ENCODE results near the gene ERBB4. TPM values are rescaled to one million over a fixed set of nuclear protein-coding genes. Genes with fewer than 3 reads are reported as not detected.

The ERBB4 gene
- total and polyA plus RNA-seq, 10 of the 15 experiments (the other 5 are each of a cell fraction or from before 2014, with no cell fraction given): under 0.01 to 0.23 (median 0.01) TPM; not detected in 4

DNA sequence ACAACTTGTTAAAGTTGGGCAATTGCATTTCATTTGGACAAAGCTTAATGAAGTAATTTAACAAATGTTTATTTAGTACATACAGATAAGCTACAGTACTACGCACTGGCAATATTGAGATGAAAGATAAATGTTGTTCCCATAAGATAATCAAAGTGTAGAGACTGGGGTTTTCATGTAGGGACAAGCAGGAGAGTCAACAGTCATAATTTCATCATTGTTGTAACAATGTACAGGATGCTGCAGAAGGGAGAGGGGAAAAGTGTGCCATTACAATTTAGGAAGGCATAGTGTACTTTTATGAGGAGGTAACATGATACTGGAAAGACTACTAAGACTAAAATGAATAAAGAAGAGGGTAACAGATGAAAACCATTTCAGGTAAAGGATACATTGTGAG is 441.6 kb downstream of the ERBB4 start:
- Histone ChIP-seq H3K27me3 (replicated peaks in 1 of 2; ENCODE audit: control insufficient read depth in 2 of 2, insufficient read depth in 2 of 2, low read length in 1 of 2) (no peaks in the 10 kb centered on the region), H3K9ac (ENCODE audit: control insufficient read depth, insufficient read depth, low read length) (no peak overlapping the region), H3K36me3 (ENCODE audit: control insufficient read depth in 2 of 2, insufficient read depth in 2 of 2, low read length in 1 of 2) (no peaks in the 10 kb centered on the region), H3K27ac (ENCODE audit: control insufficient read depth, insufficient read depth) (no peak overlapping the region), H3K4me3 (no peak overlapping the region), H3K4me1 (ENCODE audit: control insufficient read depth, insufficient read depth, low read length) (no peaks in the 10 kb centered on the region), H3K79me2 (ENCODE audit: control insufficient read depth, insufficient read depth, low read length) (no peaks in the 10 kb centered on the region), H3K4me2 (ENCODE audit: control insufficient read depth, insufficient read depth) (no peak overlapping the region), H2AFZ (ENCODE audit: control insufficient read depth, low read depth, low read length) (no peak overlapping the region), H4K20me1 (ENCODE audit: control insufficient read depth, insufficient read depth) (no peaks in the 10 kb centered on the region), H3K9me3 (replicated peaks; ENCODE audit: control insufficient read depth, insufficient read depth, low read length) (no peaks in the 10 kb centered on the region)
- CTCF ChIA-PET: interaction anchor here (1.0 kb wide), 1 partner anchor 92 kb away, joined by 3 read pairs; no protein-coding TSS in a partner anchor
- BruUV-seq (replicated peaks): no TSS peak
- WGBS (ENCODE audit: insufficient coverage, insufficient replicate concordance, low lambda C conversion rate, missing lambda C conversion rate): 4% methylated on average over 1 of the region's 1 CpG
- TF ChIP-seq SRF (IDR thresholded peaks at IDR 0.05; ENCODE audit: low read depth in 2 of 2, low read length in 2 of 2): no peak
- no peak for TF ChIP-seq YY1 (IDR thresholded peaks at IDR 0.05; ENCODE audit: low read depth, low read length)
- TF ChIP-seq FOXK2 (IDR thresholded peaks at IDR 0.05): no peak
- RAD21 ChIA-PET (ENCODE audit: unreplicated experiment): interaction anchor here (1.0 kb wide), 1 partner anchor 13 kb away, joined by 3 read pairs; no protein-coding TSS in a partner anchor
- in situ Hi-C loops (cut with MboI) (no loop called here), intact Hi-C loops (cut with micrococcal nuclease; ENCODE audit: unreplicated experiment) (no loop called here)
- POLR2A ChIA-PET: no interaction called here
- SMC1A ChIA-PET (ENCODE audit: uncharacterized antibody, unreplicated experiment): interaction anchor here (0.9 to 1.2 kb wide), 3 partner anchors 9 to 21 kb away, joined by 3 read pairs; no protein-coding TSS in a partner anchor
- FAIRE-seq (no peak), ATAC-seq (no peak), DNase-seq (ENCODE audit: low read depth, low spot score) (no peak)

DNA sequence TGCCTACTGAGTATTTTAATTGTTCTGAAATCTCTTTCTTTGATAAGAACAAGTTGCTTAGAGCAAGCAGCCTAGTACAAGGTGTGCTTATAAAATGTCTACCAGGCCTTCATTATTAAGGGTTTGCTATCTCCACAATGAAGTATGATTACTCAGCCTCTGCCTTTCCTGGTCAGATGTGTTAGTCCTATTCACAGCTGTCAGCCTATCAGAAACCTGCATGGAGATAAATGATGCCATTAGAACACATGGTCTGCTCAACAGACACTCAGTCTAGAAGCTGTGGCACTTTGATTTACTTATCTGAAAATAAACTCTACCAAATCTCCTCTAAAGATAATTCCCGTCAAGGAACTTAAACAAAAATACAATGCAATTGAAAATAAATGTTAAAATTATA is 448.7 kb downstream of the ERBB4 start:
- 0% methylated on average over 1 of the region's 1 CpG for WGBS (ENCODE audit: insufficient coverage, insufficient replicate concordance, low lambda C conversion rate, missing lambda C conversion rate)
- Histone ChIP-seq H3K27me3 (replicated peaks in 1 of 2; ENCODE audit: control insufficient read depth in 2 of 2, insufficient read depth in 2 of 2, low read length in 1 of 2) (no peaks in the 10 kb centered on the region), H3K9me3 (replicated peaks; ENCODE audit: control insufficient read depth, insufficient read depth, low read length) (no peaks in the 10 kb centered on the region), H3K4me3 (no peak overlapping the region), H3K27ac (ENCODE audit: control insufficient read depth, insufficient read depth) (no peak overlapping the region), H2AFZ (ENCODE audit: control insufficient read depth, low read depth, low read length) (no peak overlapping the region), H3K4me2 (ENCODE audit: control insufficient read depth, insufficient read depth) (no peak overlapping the region), H3K4me1 (ENCODE audit: control insufficient read depth, insufficient read depth, low read length) (no peaks in the 10 kb centered on the region), H3K36me3 (ENCODE audit: control insufficient read depth in 2 of 2, insufficient read depth in 2 of 2, low read length in 1 of 2) (no peaks in the 10 kb centered on the region), H3K79me2 (ENCODE audit: control insufficient read depth, insufficient read depth, low read length) (no peaks in the 10 kb centered on the region), H3K9ac (ENCODE audit: control insufficient read depth, insufficient read depth, low read length) (no peak overlapping the region), H4K20me1 (ENCODE audit: control insufficient read depth, insufficient read depth) (no peaks in the 10 kb centered on the region)
- SMC1A ChIA-PET (ENCODE audit: uncharacterized antibody, unreplicated experiment): interaction anchor here (1.0 to 1.9 kb wide), 3 partner anchors 10 to 23 kb away, joined by 3 to 4 read pairs (median 3); no protein-coding TSS in a partner anchor
- ATAC-seq (no peak), DNase-seq (ENCODE audit: low read depth, low spot score) (no peak), FAIRE-seq (no peak)
- TF ChIP-seq NR2C1 (IDR thresholded peaks at IDR 0.05): no peak
- TF ChIP-seq STAT3 (IDR thresholded peaks at IDR 0.05; ENCODE audit: low read depth, low read length): no peak
- TF ChIP-seq IKZF1 (conservative IDR thresholded peaks at IDR 0.05): no peak
- no peak for TF ChIP-seq CEBPB (IDR thresholded peaks at IDR 0.05; ENCODE audit: borderline replicate concordance in 1 of 2, low read depth in 2 of 2, low read length in 2 of 2)
- TF ChIP-seq, protein P1, sequence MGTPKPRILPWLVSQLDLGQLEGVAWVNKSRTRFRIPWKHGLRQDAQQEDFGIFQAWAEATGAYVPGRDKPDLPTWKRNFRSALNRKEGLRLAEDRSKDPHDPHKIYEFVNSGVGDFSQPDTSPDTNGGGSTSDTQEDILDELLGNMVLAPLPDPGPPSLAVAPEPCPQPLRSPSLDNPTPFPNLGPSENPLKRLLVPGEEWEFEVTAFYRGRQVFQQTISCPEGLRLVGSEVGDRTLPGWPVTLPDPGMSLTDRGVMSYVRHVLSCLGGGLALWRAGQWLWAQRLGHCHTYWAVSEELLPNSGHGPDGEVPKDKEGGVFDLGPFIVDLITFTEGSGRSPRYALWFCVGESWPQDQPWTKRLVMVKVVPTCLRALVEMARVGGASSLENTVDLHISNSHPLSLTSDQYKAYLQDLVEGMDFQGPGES (IDR thresholded peaks at IDR 0.05): no peak
- no peak for TF ChIP-seq CBX3 (IDR thresholded peaks at IDR 0.05; ENCODE audit: borderline replicate concordance, low read depth)
- no peak for TF ChIP-seq FOS (IDR thresholded peaks at IDR 0.05; ENCODE audit: borderline replicate concordance, extremely low read depth, insufficient read length)
- no peak for TF ChIP-seq ZNF622 (IDR thresholded peaks at IDR 0.05)
- TF ChIP-seq, protein P2, sequence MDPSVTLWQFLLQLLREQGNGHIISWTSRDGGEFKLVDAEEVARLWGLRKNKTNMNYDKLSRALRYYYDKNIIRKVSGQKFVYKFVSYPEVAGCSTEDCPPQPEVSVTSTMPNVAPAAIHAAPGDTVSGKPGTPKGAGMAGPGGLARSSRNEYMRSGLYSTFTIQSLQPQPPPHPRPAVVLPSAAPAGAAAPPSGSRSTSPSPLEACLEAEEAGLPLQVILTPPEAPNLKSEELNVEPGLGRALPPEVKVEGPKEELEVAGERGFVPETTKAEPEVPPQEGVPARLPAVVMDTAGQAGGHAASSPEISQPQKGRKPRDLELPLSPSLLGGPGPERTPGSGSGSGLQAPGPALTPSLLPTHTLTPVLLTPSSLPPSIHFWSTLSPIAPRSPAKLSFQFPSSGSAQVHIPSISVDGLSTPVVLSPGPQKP (IDR thresholded peaks at IDR 0.05; ENCODE audit: low read depth, low read length): no peak
- no peak for TF ChIP-seq SUZ12 (IDR thresholded peaks at IDR 0.05; ENCODE audit: unreplicated experiment)
- no peak for TF ChIP-seq PAX5 (IDR thresholded peaks at IDR 0.05; ENCODE audit: borderline replicate concordance, low read depth, low read length)
- CTCF ChIA-PET: interaction anchor here (2.4 kb wide), 1 partner anchor 85 kb away, joined by 7 read pairs; no protein-coding TSS in a partner anchor
- RAD21 ChIA-PET (ENCODE audit: unreplicated experiment): no interaction called here
- BruUV-seq (replicated peaks): no TSS peak
- in situ Hi-C loops (cut with MboI): no loop called here
- intact Hi-C loops (cut with micrococcal nuclease; ENCODE audit: unreplicated experiment): no loop called here
- POLR2A ChIA-PET: no interaction called here
